Measurements from ENCODE around the gene CCND2. TPM values are rescaled to one million over a fixed set of nuclear protein-coding genes. Genes with fewer than 3 reads are reported as not detected.

CCND2 gene
- total and polyA plus RNA-seq, 2 of the 4 experiments (the other 2 are of a cell fraction): 1.1 to 2.3 TPM

- no peak overlapping the region for H2BK15ac ChIP-seq (ENCODE audit: low read depth, low read length)
- H2AFZ ChIP-seq (replicated peaks; ENCODE audit: low read length, poor library complexity): no peak overlapping the region
- no peak overlapping the region for H3K56ac ChIP-seq (ENCODE audit: extremely low read depth, insufficient read depth, low read length)
- no peak for DNase-seq
- no peak overlapping the region for H4K8ac ChIP-seq (ENCODE audit: low read depth in 2 of 2, low read length in 2 of 2)
- 20% methylated on average over 2 of the region's 5 CpGs; no CpG with 5 or more reads in 1 of the 2 experiments for WGBS, 2 experiments (ENCODE audit: extremely low coverage in 2 of 2, insufficient read length in 1 of 2)
- no peak overlapping the region for H2BK20ac ChIP-seq (ENCODE audit: low read depth, low read length)
- H3K18ac ChIP-seq (ENCODE audit: low read depth, low read length): no peak overlapping the region
- no peak overlapping the region for H3K4me2 ChIP-seq (ENCODE audit: low read depth, low read length)
- no peaks in the 10 kb centered on the region for H3K9me1 ChIP-seq (ENCODE audit: insufficient read depth, low read length)
- CTCF ChIA-PET: no interaction called here
- H4K20me1 ChIP-seq (ENCODE audit: insufficient read depth, low read length): no peaks in the 10 kb centered on the region
- H3K36me3 ChIP-seq (ENCODE audit: control insufficient read depth, insufficient read depth, low read length): no peaks in the 10 kb centered on the region
- peaks cover 8% of the 10 kb centered on the region; the same call in 1 of the 2 replicates for H3K27me3 ChIP-seq (ENCODE audit: control insufficient read depth, insufficient read depth, low read length)
- H3K4me3 ChIP-seq (ENCODE audit: insufficient read depth, low read depth, low read length): no peak overlapping the region
- no peak overlapping the region for H3K4ac ChIP-seq (ENCODE audit: low read depth, low read length)
- no peak overlapping the region for H3K9ac ChIP-seq (ENCODE audit: low read depth, low read length)
- no peaks in the 10 kb centered on the region for H3K9me3 ChIP-seq (ENCODE audit: control insufficient read depth, insufficient read depth, low read length)
- H4K5ac ChIP-seq (ENCODE audit: low read depth, low read length): no peak overlapping the region
- intact Hi-C loops (cut with micrococcal nuclease) (no loop called here), in situ Hi-C loops (cut with MboI; ENCODE audit: low sequenced_read_pairs) (no loop called here), dilution Hi-C loops (cut with HindIII; ENCODE audit: low sequenced_read_pairs, unreplicated experiment) (no loop called here)
- no peaks in the 10 kb centered on the region for H3K79me1 ChIP-seq (ENCODE audit: low read depth in 1 of 2, low read length in 2 of 2)
- H4K91ac ChIP-seq (ENCODE audit: insufficient read depth, low read depth, low read length): no peak overlapping the region
- BruUV-seq (replicated peaks): no TSS peak
- H2AK5ac ChIP-seq (ENCODE audit: low read depth, low read length): no peak overlapping the region
- POLR2A ChIA-PET (ENCODE audit: unreplicated experiment): no interaction called here
- no peak for ATAC-seq (ENCODE audit: low read depth)
- no peak for TF ChIP-seq SMC3 (IDR thresholded peaks at IDR 0.05; ENCODE audit: low read depth, low read length)
- no peak for TF ChIP-seq POLR2A (IDR thresholded peaks at IDR 0.05; ENCODE audit: low read depth, low read length)
- no peak for TF ChIP-seq CHD1 (IDR thresholded peaks at IDR 0.05; ENCODE audit: low read depth, low read length)
- TF ChIP-seq USF2 (IDR thresholded peaks at IDR 0.05; ENCODE audit: low read depth, low read length): no peak
- no peak for TF ChIP-seq CTCF (conservative IDR thresholded peaks at IDR 0.05; ENCODE audit: low read depth, low read length)
- TF ChIP-seq RAD21 (IDR thresholded peaks at IDR 0.05; ENCODE audit: low read length): no peak
- no peak for TF ChIP-seq FOS (IDR thresholded peaks at IDR 0.05; ENCODE audit: low read depth, low read length)
- no peak for TF ChIP-seq RCOR1 (IDR thresholded peaks at IDR 0.05; ENCODE audit: insufficient replicate concordance, low read length)
- no peak for TF ChIP-seq CEBPB (IDR thresholded peaks at IDR 0.05; ENCODE audit: low read depth, low read length)
- TF ChIP-seq ELK1 (IDR thresholded peaks at IDR 0.05; ENCODE audit: borderline replicate concordance, low read depth, low read length): no peak
- no peak for TF ChIP-seq BHLHE40 (IDR thresholded peaks at IDR 0.05; ENCODE audit: low read depth, low read length)
- TF ChIP-seq MAFK (IDR thresholded peaks at IDR 0.05; ENCODE audit: low read depth, low read length): no peak
- no peak for TF ChIP-seq MAZ (IDR thresholded peaks at IDR 0.05; ENCODE audit: borderline replicate concordance, low read depth, low read length)
- no peak for TF ChIP-seq NFE2L2 (IDR thresholded peaks at IDR 0.05; ENCODE audit: low read depth, low read length)
- no peak for TF ChIP-seq RFX5 (IDR thresholded peaks at IDR 0.05; ENCODE audit: low read depth, low read length)
- no peak for TF ChIP-seq MXI1 (IDR thresholded peaks at IDR 0.05; ENCODE audit: borderline replicate concordance, low read depth, low read length)
- no peak overlapping the region for H2AK9ac ChIP-seq (replicated peaks; ENCODE audit: low read depth, low read length, poor library complexity)
- H3K4me1 ChIP-seq (ENCODE audit: control insufficient read depth, insufficient read depth, low read length): no peaks in the 10 kb centered on the region
- H3K23ac ChIP-seq (ENCODE audit: low read depth, low read length): no peak overlapping the region
- no peak overlapping the region for H2BK120ac ChIP-seq (ENCODE audit: low read depth, low read length)
- H3K27ac ChIP-seq (ENCODE audit: insufficient read depth, low read length): no peak overlapping the region
- no peak overlapping the region for H3K14ac ChIP-seq (replicated peaks; ENCODE audit: low read depth, low read length)
- H2BK5ac ChIP-seq (ENCODE audit: low read depth, low read length, poor library complexity, severe bottlenecking): no peak overlapping the region
These were observed 21.0 kb upstream of the CCND2 start for GRCh38 chr12:4252601-4253000.

Data from IMR-90 (cell line).